SK-N-SH treated with all-trans-retinoic acid at 6 μM for 48 hours (cell line): ENCODE data around the gene GPC3.

Experiments used
- ATAC-seq: fragments of 200-7000 bp; cut with Tn5 transposase; 3 replicates; pipeline ENCODE4 v1.9.1; 2020; ENCODE audit warnings: mild to moderate bottlenecking, moderate library complexity
- ARNTL ChIP-seq: fragments of 450-650 bp; formaldehyde crosslinking; IDR thresholded peaks from 2 replicates; pipeline ENCODE4 v1.5.0; 2020; ENCODE audit warnings: low read depth, mild to moderate bottlenecking, moderate library complexity, borderline replicate concordance
- BACH2 ChIP-seq: fragments of 250-450 bp; sonication (Bioruptor Pico); IDR thresholded peaks from 2 replicates; pipeline ENCODE4 v1.9.0; 2021; ENCODE audit warnings: mild to moderate bottlenecking, borderline replicate concordance
- CSDC2 ChIP-seq: fragments of 250-450 bp; sonication (Bioruptor Pico); IDR thresholded peaks from 2 replicates; pipeline ENCODE4 v1.5.0; 2020; ENCODE audit warnings: mild to moderate bottlenecking, moderate library complexity
- CSRNP3 ChIP-seq: fragments of 250-450 bp; sonication (Bioruptor Pico); IDR thresholded peaks from 2 replicates; pipeline ENCODE4 v1.5.1; 2021; ENCODE audit warnings: mild to moderate bottlenecking, moderate library complexity
- ESRRG ChIP-seq: fragments of 250-450 bp; sonication (Bioruptor Pico); IDR thresholded peaks from 2 replicates; pipeline ENCODE4 v1.6.1; 2021; ENCODE audit warnings: mild to moderate bottlenecking
- GLIS3 ChIP-seq: fragments of 250-450 bp; sonication (Bioruptor Pico); IDR thresholded peaks from 2 replicates; pipeline ENCODE4 v1.5.0; 2020; ENCODE audit warnings: mild to moderate bottlenecking, moderate library complexity
- ISL1 ChIP-seq: fragments of 250-450 bp; sonication (Bioruptor Pico); IDR thresholded peaks from 2 replicates; pipeline ENCODE4 v2.1.2; 2022; ENCODE audit warnings: mild to moderate bottlenecking, moderate library complexity
- OSR1 ChIP-seq: fragments of 250-450 bp; sonication (Bioruptor Pico); IDR thresholded peaks from 2 replicates; pipeline ENCODE4 v1.8.0; 2022; ENCODE audit warnings: moderate library complexity, mild to moderate bottlenecking, inconsistent platforms
- PATZ1 ChIP-seq: fragments of 250-450 bp; sonication (Bioruptor Pico); IDR thresholded peaks from 2 replicates; pipeline ENCODE4 v1.8.0; 2020; ENCODE audit warnings: mild to moderate bottlenecking, moderate library complexity, borderline replicate concordance
- POU6F1 ChIP-seq: fragments of 250-450 bp; sonication (Bioruptor Pico); IDR thresholded peaks from 2 replicates; pipeline ENCODE4 v1.8.0; 2021; ENCODE audit warnings: low read depth, mild to moderate bottlenecking, moderate library complexity, borderline replicate concordance
- PPARA ChIP-seq: fragments of 250-450 bp; sonication (Bioruptor Pico); IDR thresholded peaks from 2 replicates; pipeline ENCODE4 v1.5.0; 2020; ENCODE audit warnings: mild to moderate bottlenecking, borderline replicate concordance
- RARB ChIP-seq: fragments of 250-450 bp; sonication (Bioruptor Pico); IDR thresholded peaks from 2 replicates; pipeline ENCODE4 v1.8.0; 2021; ENCODE audit warnings: mild to moderate bottlenecking, moderate library complexity
- SNAI2 ChIP-seq: fragments of 250-450 bp; sonication (Bioruptor Pico); IDR thresholded peaks from 2 replicates; pipeline ENCODE4 v1.5.0; 2020; ENCODE audit warnings: mild to moderate bottlenecking, moderate library complexity
- TCF4 ChIP-seq: fragments of 250-450 bp; sonication (Bioruptor Pico); IDR thresholded peaks from 2 replicates; pipeline ENCODE4 v1.8.0; 2021; ENCODE audit warnings: mild to moderate bottlenecking, moderate library complexity, borderline replicate concordance
- TOX ChIP-seq: fragments of 250-450 bp; sonication (Bioruptor Pico); IDR thresholded peaks from 2 replicates; pipeline ENCODE4 v1.8.0; 2021; ENCODE audit warnings: mild to moderate bottlenecking, moderate library complexity, borderline replicate concordance
- TSHZ2 ChIP-seq: fragments of 250-450 bp; sonication (Bioruptor Pico); IDR thresholded peaks from 2 replicates; pipeline ENCODE4 v1.5.0; 2020; ENCODE audit warnings: mild to moderate bottlenecking, moderate library complexity
- ZC3H10 ChIP-seq: fragments of 250-450 bp; sonication (Bioruptor Pico); IDR thresholded peaks from 2 replicates; pipeline ENCODE4 v1.5.1; 2021; ENCODE audit warnings: mild to moderate bottlenecking, moderate library complexity
- ZFP3 ChIP-seq: fragments of 250-450 bp; sonication (Bioruptor Pico); IDR thresholded peaks from 2 replicates; pipeline ENCODE4 v1.5.0; 2020; ENCODE audit warnings: mild to moderate bottlenecking, moderate library complexity
- ZFP30 ChIP-seq: fragments of 450-650 bp; formaldehyde crosslinking; IDR thresholded peaks from 2 replicates; pipeline ENCODE4 v1.5.0; 2022; ENCODE audit warnings: mild to moderate bottlenecking, moderate library complexity
- ZNF565 ChIP-seq: fragments of 450-650 bp; formaldehyde crosslinking; conservative IDR thresholded peaks from 2 replicates; pipeline ENCODE4 v1.5.0; 2020; ENCODE audit warnings: low read depth, mild to moderate bottlenecking, moderate library complexity
- ZNF70 ChIP-seq: fragments of 450-650 bp; formaldehyde crosslinking; IDR thresholded peaks from 2 replicates; pipeline ENCODE4 v1.5.0; 2020; ENCODE audit warnings: mild to moderate bottlenecking, moderate library complexity
- ZNF8 ChIP-seq: fragments of 450-650 bp; formaldehyde crosslinking; IDR thresholded peaks from 2 replicates; pipeline ENCODE4 v1.5.0; 2020; ENCODE audit warnings: mild to moderate bottlenecking, moderate library complexity

Gene GPC3

GRCh38 chrX:133746593-133746992 lies 238.8 kb downstream of the GPC3 start:
- ATAC-seq = no peak
- no peak for TF ChIP-seq PPARA (CRISPR knock-in tag)
- TF ChIP-seq ISL1 (CRISPR knock-in tag) = no peak
- TF ChIP-seq ZC3H10 (CRISPR knock-in tag) = no peak
- TF ChIP-seq ZNF8 (CRISPR knock-in tag) = no peak
- no peak for TF ChIP-seq ARNTL (CRISPR knock-in tag)
- no peak for TF ChIP-seq RARB (CRISPR knock-in tag)
- TF ChIP-seq ZNF565 = no peak
- TF ChIP-seq BACH2 = no peak
- TF ChIP-seq CSDC2 (CRISPR knock-in tag) = no peak
- no peak for TF ChIP-seq TCF4 (CRISPR knock-in tag)
- no peak for TF ChIP-seq ZFP30 (CRISPR knock-in tag)
- TF ChIP-seq PATZ1 (CRISPR knock-in tag) = no peak
- no peak for TF ChIP-seq GLIS3 (CRISPR knock-in tag)
- TF ChIP-seq CSRNP3 = no peak
- no peak for TF ChIP-seq TOX (CRISPR knock-in tag)
- no peak for TF ChIP-seq ZFP3
- TF ChIP-seq ESRRG (CRISPR knock-in tag) = no peak
- no peak for TF ChIP-seq OSR1 (CRISPR knock-in tag)
- TF ChIP-seq ZNF70 (CRISPR knock-in tag) = no peak

GRCh38 chrX:133745349-133745748 lies 240.0 kb downstream of the GPC3 start:
- ATAC-seq = no peak
- TF ChIP-seq TOX (CRISPR knock-in tag) (no peak), ARNTL (CRISPR knock-in tag) (no peak), ZNF8 (CRISPR knock-in tag) (no peak), ZC3H10 (CRISPR knock-in tag) (no peak), PATZ1 (CRISPR knock-in tag) (no peak), TSHZ2 (CRISPR knock-in tag) (no peak), ESRRG (CRISPR knock-in tag) (no peak), CSDC2 (CRISPR knock-in tag) (no peak), ZNF565 (no peak), ZFP30 (CRISPR knock-in tag) (no peak), BACH2 (no peak), ZNF70 (CRISPR knock-in tag) (no peak), SNAI2 (CRISPR knock-in tag) (no peak), PPARA (CRISPR knock-in tag) (no peak), POU6F1 (CRISPR knock-in tag) (no peak), RARB (CRISPR knock-in tag) (no peak), GLIS3 (CRISPR knock-in tag) (no peak), CSRNP3 (no peak)
